Islet precursor cell (in vitro differentiated cells): ENCODE data around the gene INHBA.

Experiments used
- DNase-seq: peaks from one replicate; pipeline ENCODE4 v3.0.0-alpha.2; 2018

Gene INHBA

GRCh38 chr7:41702635-41703371, at the start of gene INHBA:
Gene INHBA (minus strand): TSS chr7:41703090. CDS start chr7:41700374, 2,716 bp downstream.
- DNase-seq, result no peak

GRCh38 chr7:41752615-41753014, 49.7 kb upstream of the INHBA start:
- no peak for DNase-seq

GRCh38 chr7:41750661-41751540, 48.0 kb upstream of the INHBA start:
- no peak for DNase-seq

GRCh38 chr7:41747961-41748360, 45.1 kb upstream of the INHBA start:
- DNase-seq, result no peak

GRCh38 chr7:41745451-41745850, 42.6 kb upstream of the INHBA start:
- DNase-seq, result no peak

GRCh38 chr7:41744161-41744560, 41.3 kb upstream of the INHBA start:
- no peak for DNase-seq

GRCh38 chr7:41742401-41743020, 39.6 kb upstream of the INHBA start:
- DNase-seq, result no peak

GRCh38 chr7:41738806-41739205, 35.9 kb upstream of the INHBA start:
- DNase-seq, result no peak

GRCh38 chr7:41738336-41738735, 35.4 kb upstream of the INHBA start:
- no peak for DNase-seq

GRCh38 chr7:41735206-41735605, 32.3 kb upstream of the INHBA start:
- DNase-seq, result no peak

- DNase-seq, result no peak
Measured at GRCh38 chr7:41732843-41733306, 30.0 kb upstream of the INHBA start.

GRCh38 chr7:41732436-41732785, 29.5 kb upstream of the INHBA start:
- no peak for DNase-seq

GRCh38 chr7:41731493-41732435, 28.9 kb upstream of the INHBA start:
- no peak for DNase-seq

GRCh38 chr7:41730668-41731067, 27.8 kb upstream of the INHBA start:
- DNase-seq, result no peak

- no peak for DNase-seq
Measured at GRCh38 chr7:41730161-41730560, 27.3 kb upstream of the INHBA start.

- no peak for DNase-seq
Measured at GRCh38 chr7:41729059-41729458, 26.2 kb upstream of the INHBA start.

GRCh38 chr7:41725013-41725412, 22.1 kb upstream of the INHBA start:
- DNase-seq, result no peak

- DNase-seq, result no peak
Measured at GRCh38 chr7:41720886-41721285, 18.0 kb upstream of the INHBA start.

- no peak for DNase-seq
Measured at GRCh38 chr7:41720046-41720445, 17.2 kb upstream of the INHBA start.

- DNase-seq, result no peak
Measured at GRCh38 chr7:41716691-41717090, 13.8 kb upstream of the INHBA start.

- DNase-seq, result no peak
Measured at GRCh38 chr7:41715000-41715399, 12.1 kb upstream of the INHBA start.

GRCh38 chr7:41711283-41712064, 8.6 kb upstream of the INHBA start:
- DNase-seq, result peak; percentile 68
